SW 1271 (cell line): Measurements from ENCODE around the gene CTDSP2.
"Not testable (repeated sequence)": the region's sequence is repeated elsewhere in the genome, so short reads cannot be mapped to it uniquely, and the experiment has no call there.

Source experiments
- DNase-seq, 2 experiments: peaks; one replicate each; lab custom pipeline; 2025; lab: John Stamatoyannopoulos, UW

CTDSP2 gene

GRCh38 chr12:57782608-57783465, 63.7 kb downstream of the CTDSP2 start, which contains the start of gene TSFM:
Gene TSFM, plus strand, starts transcription at chr12:57782787. Its CDS starts 15 bp downstream, at chr12:57782802.
- peak; percentile 80 to 90 for DNase-seq

GRCh38 chr12:57782243-57782607, 64.3 kb downstream of the CTDSP2 start:
- no peak for DNase-seq

GRCh38 chr12:57781801-57782200, 64.7 kb downstream of the CTDSP2 start:
- DNase-seq: no peak

GRCh38 chr12:57781244-57781643, 65.3 kb downstream of the CTDSP2 start:
- DNase-seq: no peak

GRCh38 chr12:57780284-57780897, 66.1 kb downstream of the CTDSP2 start:
- no peak for DNase-seq

- no peak for DNase-seq
Measured at GRCh38 chr12:57779736-57780135, 66.8 kb downstream of the CTDSP2 start.

- DNase-seq: no peak
Measured at GRCh38 chr12:57777911-57778310, 68.6 kb downstream of the CTDSP2 start.

GRCh38 chr12:57777367-57777766, 69.2 kb downstream of the CTDSP2 start:
- DNase-seq: no peak

- DNase-seq: no peak
Measured at GRCh38 chr12:57776247-57776587, 70.3 kb downstream of the CTDSP2 start.

GRCh38 chr12:57775563-57776246, 70.8 kb downstream of the CTDSP2 start:
- DNase-seq: no peak

- no peak for DNase-seq
Measured at GRCh38 chr12:57775044-57775443, 71.5 kb downstream of the CTDSP2 start.

- not testable (repeated sequence) for DNase-seq
Measured at GRCh38 chr12:57774634-57775033, 71.9 kb downstream of the CTDSP2 start.

GRCh38 chr12:57772429-57773322, 73.9 kb downstream of the CTDSP2 start, which contains the start of gene EEF1AKMT3:
Gene EEF1AKMT3, plus strand, starts transcription at chr12:57772614. Its CDS starts 111 bp downstream, at chr12:57772725.
- peak; percentile 76 to 79 for DNase-seq

- DNase-seq: peak; percentile 94
Measured at GRCh38 chr12:57771873-57772428, 74.6 kb downstream of the CTDSP2 start, which contains the start of gene METTL1. Gene METTL1, minus strand, starts transcription at chr12:57772105. Its CDS starts 22 bp downstream, at chr12:57772083.

- DNase-seq: peak; percentile 88 to 93
Measured at GRCh38 chr12:57771236-57771872, 75.2 kb downstream of the CTDSP2 start.

GRCh38 chr12:57770734-57771133, 75.8 kb downstream of the CTDSP2 start:
- DNase-seq: no peak
